Astrocyte of the spinal cord (primary cell): ENCODE measurements around the gene POGZ.
"Not testable (repeated sequence)": the region's sequence is repeated elsewhere in the genome, so short reads cannot be mapped to it uniquely, and the experiment has no call there.

Source experiments
- DNase-seq: peaks from one replicate; pipeline ENCODE4 v3.0.0; 2011; ENCODE audit warnings: low read depth, low spot score
- H3K4me3 ChIP-seq: 2 replicates; pipeline ENCODE4 v1.5.1; 2011; ENCODE audit warnings: low read depth, mild to moderate bottlenecking, low read length, moderate library complexity
- CTCF ChIP-seq: IDR thresholded peaks from 2 replicates; pipeline ENCODE4 v1.5.1; 2012; ENCODE audit warnings: low read depth, mild to moderate bottlenecking, low read length, inconsistent platforms
- in situ Hi-C: cut with HindIII; loops from 2 replicates; pipeline ENCODE4 v1.10.0; 2017; ENCODE audit warnings: low sequenced_read_pairs

POGZ gene

GRCh38 chr1:151444783-151445177 lies 14.5 kb downstream of the POGZ start:
- TF ChIP-seq CTCF: no peak
- no peak overlapping the region for H3K4me3 ChIP-seq
- in situ Hi-C loops: no loop called here
- DNase-seq: no peak

- in situ Hi-C loops: no loop called here
- TF ChIP-seq CTCF: peak; percentile 84
- H3K4me3 ChIP-seq: no peak overlapping the region
- DNase-seq: peak; percentile 84
These were observed 15.2 kb downstream of the POGZ start for GRCh38 chr1:151443846-151444782.

GRCh38 chr1:151437396-151437795 lies 21.9 kb downstream of the POGZ start:
- DNase-seq, H3K4me3 ChIP-seq, in situ Hi-C loops: not testable (repeated sequence)

- no peak for TF ChIP-seq CTCF
- no peak for DNase-seq
- H3K4me3 ChIP-seq: no peak overlapping the region
- in situ Hi-C loops: no loop called here
These were observed 22.3 kb downstream of the POGZ start for GRCh38 chr1:151436985-151437384.

- in situ Hi-C loops: no loop called here
- TF ChIP-seq CTCF: no peak
- H3K4me3 ChIP-seq: no peak overlapping the region
- no peak for DNase-seq
These were observed 24.1 kb downstream of the POGZ start for GRCh38 chr1:151435174-151435573.

GRCh38 chr1:151433827-151434226 lies 25.5 kb downstream of the POGZ start:
- in situ Hi-C loops, H3K4me3 ChIP-seq, DNase-seq: not testable (repeated sequence)

- no peak for DNase-seq
- no peak overlapping the region for H3K4me3 ChIP-seq
- TF ChIP-seq CTCF: no peak
- in situ Hi-C loops: no loop called here
These were observed 31.2 kb downstream of the POGZ start for GRCh38 chr1:151428068-151428467.
